ENCODE measurements around the gene LY6G6D. TPM values are rescaled to one million over a fixed set of nuclear protein-coding genes. Genes with fewer than 3 reads are reported as not detected.

Gene LY6G6D
- total RNA-seq, 1 donor from 2014 or later = not detected

- Mint-ChIP-seq H3K36me3 (ENCODE audit: low read depth, unreplicated experiment) (no peaks in the 10 kb centered on the region), H3K27ac (ENCODE audit: unreplicated experiment) (no peak overlapping the region), H3K4me3 (ENCODE audit: unreplicated experiment) (peak overlapping the region; percentile 48), H3K9me3 (ENCODE audit: unreplicated experiment) (no peaks in the 10 kb centered on the region), H3K27me3 (ENCODE audit: unreplicated experiment) (peaks cover 6% of the 10 kb centered on the region), H3K4me1 (ENCODE audit: unreplicated experiment) (peaks cover 32% of the 10 kb centered on the region)
- no peak for DNase-seq (ENCODE audit: low spot score)
- TF ChIP-seq CTCF (IDR thresholded peaks at IDR 0.05; ENCODE audit: unreplicated experiment) = no peak
Measured at GRCh38 chr6:31700740-31701401, 14.3 kb upstream of the LY6G6D start.

GRCh38 chr6:31701666-31702404 is 13.3 kb upstream of the LY6G6D start:
- H3K27ac Mint-ChIP-seq (ENCODE audit: unreplicated experiment) = peak overlapping the region; percentile 98
- H3K4me1 Mint-ChIP-seq (ENCODE audit: unreplicated experiment) = peaks cover 31% of the 10 kb centered on the region
- no peaks in the 10 kb centered on the region for H3K9me3 Mint-ChIP-seq (ENCODE audit: unreplicated experiment)
- DNase-seq (ENCODE audit: low spot score) = no peak
- peaks cover 6% of the 10 kb centered on the region for H3K27me3 Mint-ChIP-seq (ENCODE audit: unreplicated experiment)
- no peaks in the 10 kb centered on the region for H3K36me3 Mint-ChIP-seq (ENCODE audit: low read depth, unreplicated experiment)
- no peak for TF ChIP-seq CTCF (IDR thresholded peaks at IDR 0.05; ENCODE audit: unreplicated experiment)
- H3K4me3 Mint-ChIP-seq (ENCODE audit: unreplicated experiment) = peak overlapping the region; percentile 99

GRCh38 chr6:31702405-31702818 is 12.7 kb upstream of the LY6G6D start:
- Mint-ChIP-seq H3K4me1 (ENCODE audit: unreplicated experiment) (peaks cover 26% of the 10 kb centered on the region), H3K27ac (ENCODE audit: unreplicated experiment) (peak overlapping the region; percentile 98), H3K9me3 (ENCODE audit: unreplicated experiment) (no peaks in the 10 kb centered on the region), H3K36me3 (ENCODE audit: low read depth, unreplicated experiment) (no peaks in the 10 kb centered on the region), H3K27me3 (ENCODE audit: unreplicated experiment) (peaks cover 6% of the 10 kb centered on the region), H3K4me3 (ENCODE audit: unreplicated experiment) (peak overlapping the region; percentile 99)
- no peak for TF ChIP-seq CTCF (IDR thresholded peaks at IDR 0.05; ENCODE audit: unreplicated experiment)
- peak; percentile 25 for DNase-seq (ENCODE audit: low spot score)

- Mint-ChIP-seq H3K27ac (ENCODE audit: unreplicated experiment) (peak within 1 kb of the TSS; percentile 98), H3K36me3 (ENCODE audit: low read depth, unreplicated experiment) (no peaks in the 10 kb centered on the region), H3K4me3 (ENCODE audit: unreplicated experiment) (peak within 1 kb of the TSS; percentile 99), H3K4me1 (ENCODE audit: unreplicated experiment) (peaks cover 20% of the 10 kb centered on the region), H3K9me3 (ENCODE audit: unreplicated experiment) (no peaks in the 10 kb centered on the region), H3K27me3 (ENCODE audit: unreplicated experiment) (peaks cover 6% of the 10 kb centered on the region)
- TF ChIP-seq CTCF (IDR thresholded peaks at IDR 0.05; ENCODE audit: unreplicated experiment) = no peak
- DNase-seq (ENCODE audit: low spot score) = peak; percentile 93
Measured at GRCh38 chr6:31702819-31703716, 12.1 kb upstream of the LY6G6D start, which contains the start of gene ABHD16A. TSS of gene ABHD16A (minus strand) at chr6:31703324. CDS start at chr6:31703281, 43 bp downstream.
